ENCODE data around the gene NECAB3.

GRCh38 chr20:33666293-33667244 lies 7.7 kb downstream of the NECAB3 start, which contains the start of gene ACTL10:
- no peak for TF ChIP-seq CTCF (IDR thresholded peaks at IDR 0.05; ENCODE audit: insufficient read depth, low read length)
- no peak for TF ChIP-seq REST (IDR thresholded peaks at IDR 0.05; ENCODE audit: insufficient replicate concordance, low read depth)

Measured in HL-60 (cell line).